ENCODE data around the gene DSCAML1.

DNA sequence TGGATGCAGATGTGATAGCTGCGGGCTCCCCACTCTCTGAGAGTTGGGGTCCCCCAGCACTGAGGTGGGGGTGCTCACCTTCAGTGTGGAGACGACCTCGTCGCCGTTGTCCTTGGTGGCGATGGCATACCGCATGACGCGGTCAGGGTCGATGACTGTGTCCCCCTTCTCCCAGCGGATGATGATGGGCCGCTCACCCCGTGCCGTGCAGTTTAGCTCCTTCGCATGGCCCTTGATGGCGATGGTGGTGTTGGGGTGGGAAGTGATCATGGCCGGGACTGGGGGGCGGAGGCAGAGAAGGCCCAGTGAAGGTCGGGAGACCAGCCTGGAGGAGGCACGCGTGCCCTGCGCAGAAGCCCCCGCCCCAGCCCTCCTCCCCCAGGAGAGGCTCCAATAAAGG lies 315.1 kb downstream of the DSCAML1 start:
- TF ChIP-seq, protein P1, sequence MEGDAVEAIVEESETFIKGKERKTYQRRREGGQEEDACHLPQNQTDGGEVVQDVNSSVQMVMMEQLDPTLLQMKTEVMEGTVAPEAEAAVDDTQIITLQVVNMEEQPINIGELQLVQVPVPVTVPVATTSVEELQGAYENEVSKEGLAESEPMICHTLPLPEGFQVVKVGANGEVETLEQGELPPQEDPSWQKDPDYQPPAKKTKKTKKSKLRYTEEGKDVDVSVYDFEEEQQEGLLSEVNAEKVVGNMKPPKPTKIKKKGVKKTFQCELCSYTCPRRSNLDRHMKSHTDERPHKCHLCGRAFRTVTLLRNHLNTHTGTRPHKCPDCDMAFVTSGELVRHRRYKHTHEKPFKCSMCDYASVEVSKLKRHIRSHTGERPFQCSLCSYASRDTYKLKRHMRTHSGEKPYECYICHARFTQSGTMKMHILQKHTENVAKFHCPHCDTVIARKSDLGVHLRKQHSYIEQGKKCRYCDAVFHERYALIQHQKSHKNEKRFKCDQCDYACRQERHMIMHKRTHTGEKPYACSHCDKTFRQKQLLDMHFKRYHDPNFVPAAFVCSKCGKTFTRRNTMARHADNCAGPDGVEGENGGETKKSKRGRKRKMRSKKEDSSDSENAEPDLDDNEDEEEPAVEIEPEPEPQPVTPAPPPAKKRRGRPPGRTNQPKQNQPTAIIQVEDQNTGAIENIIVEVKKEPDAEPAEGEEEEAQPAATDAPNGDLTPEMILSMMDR (IDR thresholded peaks at IDR 0.05): no peak
- TF ChIP-seq POLR2A (IDR thresholded peaks at IDR 0.05): no peak

All from uterus (tissue), 2 donors.